Stimulated activated CD8-positive, alpha-beta memory T cell treated with anti-CD3 and anti-CD28 coated beads, Interleukin-2, amount 100 ng/mL, for 1 hour (primary cell): Measurements from ENCODE around the gene ARHGEF10L.

ENCODE experiments used
- DNase-seq, 2 donors: peaks; one replicate each; pipeline ENCODE4 v3.0.0-alpha.2; 2020; ENCODE audit warnings: low read depth in 2 of 2

The ARHGEF10L gene

GRCh38 chr1:17546946-17547670 is 7.6 kb downstream of the ARHGEF10L start:
- DNase-seq: no peak

- no peak for DNase-seq
These were observed 9.9 kb downstream of the ARHGEF10L start for GRCh38 chr1:17549384-17549783.

- no peak for DNase-seq
These were observed 11.5 kb downstream of the ARHGEF10L start for GRCh38 chr1:17550729-17551584.

GRCh38 chr1:17551755-17552234 is 12.3 kb downstream of the ARHGEF10L start:
- no peak for DNase-seq

GRCh38 chr1:17553975-17554700 is 14.6 kb downstream of the ARHGEF10L start:
- no peak for DNase-seq

- DNase-seq: no peak
These were observed 15.5 kb downstream of the ARHGEF10L start for GRCh38 chr1:17554954-17555353.

GRCh38 chr1:17557986-17558385 is 18.5 kb downstream of the ARHGEF10L start:
- DNase-seq: no peak

- no peak for DNase-seq
These were observed 19.0 kb downstream of the ARHGEF10L start for GRCh38 chr1:17558541-17558940.

- no peak for DNase-seq
These were observed 19.6 kb downstream of the ARHGEF10L start for GRCh38 chr1:17558954-17559614.

GRCh38 chr1:17559615-17560419 is 20.3 kb downstream of the ARHGEF10L start:
- DNase-seq: no peak

GRCh38 chr1:17561247-17561548 is 21.7 kb downstream of the ARHGEF10L start:
- DNase-seq: no peak

GRCh38 chr1:17561561-17561985 is 22.1 kb downstream of the ARHGEF10L start:
- DNase-seq: no peak

- no peak for DNase-seq
These were observed 22.9 kb downstream of the ARHGEF10L start for GRCh38 chr1:17562375-17562774.

GRCh38 chr1:17563494-17564281 is 24.2 kb downstream of the ARHGEF10L start:
- no peak for DNase-seq

GRCh38 chr1:17564458-17565393 is 25.2 kb downstream of the ARHGEF10L start:
- no peak for DNase-seq

- DNase-seq: no peak
These were observed 26.2 kb downstream of the ARHGEF10L start for GRCh38 chr1:17565461-17566252.

- DNase-seq: no peak
These were observed 26.9 kb downstream of the ARHGEF10L start for GRCh38 chr1:17566417-17566816.

GRCh38 chr1:17566892-17567291 is 27.4 kb downstream of the ARHGEF10L start:
- no peak for DNase-seq
